Measurements from ENCODE around the gene MGP. TPM values are rescaled to one million over a fixed set of nuclear protein-coding genes. Genes with fewer than 3 reads are reported as not detected.

Gene MGP
- total and polyA plus RNA-seq, 2 of the 4 experiments (the other 2 are of a cell fraction): 1.4 to 2.7 TPM

- DNase-seq (peak; percentile 4), ATAC-seq (ENCODE audit: low read depth) (peak; percentile 55)
- H2AK5ac ChIP-seq (ENCODE audit: low read depth, low read length): no peak overlapping the region
- H4K20me1 ChIP-seq (ENCODE audit: insufficient read depth, low read length): no peaks in the 10 kb centered on the region
- H2AFZ ChIP-seq (replicated peaks; ENCODE audit: low read length, poor library complexity): no peak overlapping the region
- H2AK9ac ChIP-seq (replicated peaks; ENCODE audit: low read depth, low read length, poor library complexity): no peak overlapping the region
- no peak overlapping the region for H3K56ac ChIP-seq (ENCODE audit: extremely low read depth, insufficient read depth, low read length)
- H4K5ac ChIP-seq (ENCODE audit: low read depth, low read length): no peak overlapping the region
- no peak overlapping the region for H2BK15ac ChIP-seq (ENCODE audit: low read depth, low read length)
- no peak overlapping the region for H4K8ac ChIP-seq (ENCODE audit: low read depth in 2 of 2, low read length in 2 of 2)
- H3K9me3 ChIP-seq (ENCODE audit: control insufficient read depth, insufficient read depth, low read length): no peaks in the 10 kb centered on the region
- TF ChIP-seq CTCF (conservative IDR thresholded peaks at IDR 0.05; ENCODE audit: low read depth, low read length): no peak
- no peak for TF ChIP-seq MAFK (IDR thresholded peaks at IDR 0.05; ENCODE audit: low read depth, low read length)
- no peak for TF ChIP-seq CHD1 (IDR thresholded peaks at IDR 0.05; ENCODE audit: low read depth, low read length)
- no peak for TF ChIP-seq NFE2L2 (IDR thresholded peaks at IDR 0.05; ENCODE audit: low read depth, low read length)
- no peak overlapping the region for H4K91ac ChIP-seq (ENCODE audit: insufficient read depth, low read depth, low read length)
- no peak overlapping the region for H2BK20ac ChIP-seq (ENCODE audit: low read depth, low read length)
- BruUV-seq (replicated peaks): no TSS peak
- in situ Hi-C loops (cut with MboI; ENCODE audit: low sequenced_read_pairs): no loop called here
- no peaks in the 10 kb centered on the region for H3K9me1 ChIP-seq (ENCODE audit: insufficient read depth, low read length)
- H3K18ac ChIP-seq (ENCODE audit: low read depth, low read length): peak overlapping the region; percentile 2; the same call in 1 of the 2 replicates
- H3K23ac ChIP-seq (ENCODE audit: low read depth, low read length): no peak overlapping the region
- H3K4me2 ChIP-seq (ENCODE audit: low read depth, low read length): no peak overlapping the region
- H3K79me1 ChIP-seq (ENCODE audit: low read depth in 1 of 2, low read length in 2 of 2): no peaks in the 10 kb centered on the region
- no peaks in the 10 kb centered on the region for H3K36me3 ChIP-seq (ENCODE audit: control insufficient read depth, insufficient read depth, low read length)
- ChIA-PET POLR2A (ENCODE audit: unreplicated experiment) (no interaction called here), CTCF (no interaction called here)
- H3K4ac ChIP-seq (ENCODE audit: low read depth, low read length): no peak overlapping the region
- no peak overlapping the region for H3K4me3 ChIP-seq (ENCODE audit: insufficient read depth, low read depth, low read length)
- no peak overlapping the region for H3K27ac ChIP-seq (ENCODE audit: insufficient read depth, low read length)
- H2BK5ac ChIP-seq (ENCODE audit: low read depth, low read length, poor library complexity, severe bottlenecking): no peak overlapping the region
- H3K9ac ChIP-seq (ENCODE audit: low read depth, low read length): no peak overlapping the region
- no CpG with 5 or more reads among the region's 5 CpGs for WGBS, 2 experiments (ENCODE audit: extremely low coverage in 2 of 2, insufficient read length in 1 of 2)
- peaks cover 3% of the 10 kb centered on the region for H3K27me3 ChIP-seq (ENCODE audit: control insufficient read depth, insufficient read depth, low read length)
- intact Hi-C loops (cut with micrococcal nuclease): no loop called here
- peaks cover 2% of the 10 kb centered on the region for H3K4me1 ChIP-seq (ENCODE audit: control insufficient read depth, insufficient read depth, low read length)
- dilution Hi-C loops (cut with HindIII; ENCODE audit: low sequenced_read_pairs, unreplicated experiment): no loop called here
- no peak overlapping the region for H2BK120ac ChIP-seq (ENCODE audit: low read depth, low read length)
- no peak overlapping the region for H3K14ac ChIP-seq (replicated peaks; ENCODE audit: low read depth, low read length)
Measured at GRCh38 chr12:14893506-14894250, 8.0 kb upstream of the MGP start.

Measured in IMR-90 (cell line).